Central memory CD8-positive, alpha-beta T cell (primary cell): ENCODE results near the gene DUOXA1.

Source experiments
- ATAC-seq: fragments of 150-1000 bp; cut with Tn5 transposase; replicated peaks from 2 replicates; pipeline ENCODE4 v1.10.0; 2022; ENCODE audit warnings: mild to moderate bottlenecking, moderate FRiP score, moderate number of reproducible peaks; ENCODE audit not compliant: poor library complexity, severe bottlenecking; ENCODE audit errors: extremely low read depth
- DNase-seq, 2 donors: peaks; one replicate each; pipeline ENCODE4 v3.0.0; 2021; ENCODE audit warnings: low spot score in 2 of 2
- H3K27ac Mint-ChIP-seq: one replicate; pipeline ENCODE4 v1.8.0; 2022; ENCODE audit warnings: low read depth, mild to moderate bottlenecking, moderate library complexity, mixed read lengths
- H3K27me3 Mint-ChIP-seq: one replicate; pipeline ENCODE4 v1.8.0; 2022; ENCODE audit warnings: mixed read lengths
- H3K36me3 Mint-ChIP-seq: one replicate; pipeline ENCODE4 v1.8.0; 2022; ENCODE audit warnings: mild to moderate bottlenecking, moderate library complexity, mixed read lengths; ENCODE audit not compliant: insufficient read depth
- H3K4me1 Mint-ChIP-seq: one replicate; pipeline ENCODE4 v1.8.0; 2022; ENCODE audit warnings: mixed read lengths
- H3K4me3 Mint-ChIP-seq: one replicate; pipeline ENCODE4 v1.8.0; 2022; ENCODE audit warnings: mild to moderate bottlenecking, moderate library complexity, mixed read lengths
- H3K9me3 Mint-ChIP-seq: one replicate; pipeline ENCODE4 v1.8.0; 2022; ENCODE audit warnings: mixed read lengths

DUOXA1 gene

GRCh38 chr15:45121020-45121419 is 8.7 kb downstream of the DUOXA1 start:
- Mint-ChIP-seq H3K9me3 (no peaks in the 10 kb centered on the region), H3K27me3 (peaks cover 86% of the 10 kb centered on the region), H3K27ac (no peak overlapping the region), H3K36me3 (no peaks in the 10 kb centered on the region), H3K4me1 (peaks cover 16% of the 10 kb centered on the region), H3K4me3 (no peak overlapping the region)
- no peak for DNase-seq
- no peak for ATAC-seq

- DNase-seq (no peak), ATAC-seq (no peak)
- Mint-ChIP-seq H3K27ac (no peak overlapping the region), H3K27me3 (peaks cover 86% of the 10 kb centered on the region), H3K4me1 (peaks cover 16% of the 10 kb centered on the region), H3K9me3 (no peaks in the 10 kb centered on the region), H3K4me3 (no peak overlapping the region), H3K36me3 (no peaks in the 10 kb centered on the region)
Observed at GRCh38 chr15:45120081-45120972, 9.4 kb downstream of the DUOXA1 start.

GRCh38 chr15:45118996-45119395 is 10.7 kb downstream of the DUOXA1 start:
- Mint-ChIP-seq H3K36me3 (no peaks in the 10 kb centered on the region), H3K9me3 (no peaks in the 10 kb centered on the region), H3K27me3 (peaks cover 91% of the 10 kb centered on the region), H3K4me1 (peaks cover 18% of the 10 kb centered on the region), H3K27ac (no peak overlapping the region), H3K4me3 (no peak overlapping the region)
- ATAC-seq: no peak
- DNase-seq: no peak

GRCh38 chr15:45118131-45118588 is 11.5 kb downstream of the DUOXA1 start:
- Mint-ChIP-seq H3K4me1 (peaks cover 23% of the 10 kb centered on the region), H3K9me3 (no peaks in the 10 kb centered on the region), H3K36me3 (no peaks in the 10 kb centered on the region), H3K27me3 (peaks cover 96% of the 10 kb centered on the region), H3K4me3 (peak overlapping the region; percentile 65), H3K27ac (no peak overlapping the region)
- DNase-seq (peak; percentile 69 to 74), ATAC-seq (peak; percentile 98)

GRCh38 chr15:45117308-45118130 is 12.2 kb downstream of the DUOXA1 start:
- Mint-ChIP-seq H3K9me3 (no peaks in the 10 kb centered on the region), H3K27ac (no peak overlapping the region), H3K36me3 (no peaks in the 10 kb centered on the region), H3K4me3 (peak overlapping the region; percentile 65), H3K4me1 (peaks cover 23% of the 10 kb centered on the region), H3K27me3 (peaks cover 96% of the 10 kb centered on the region)
- ATAC-seq: peak; percentile 4
- DNase-seq: no peak

- Mint-ChIP-seq H3K27me3 (peaks cover 99% of the 10 kb centered on the region), H3K4me3 (peak overlapping the region; percentile 65), H3K27ac (no peak overlapping the region), H3K9me3 (no peaks in the 10 kb centered on the region), H3K4me1 (peaks cover 30% of the 10 kb centered on the region), H3K36me3 (no peaks in the 10 kb centered on the region)
- DNase-seq: no peak
- no peak for ATAC-seq
Observed at GRCh38 chr15:45116482-45117307, 13.0 kb downstream of the DUOXA1 start.

- DNase-seq (no peak), ATAC-seq (no peak)
- Mint-ChIP-seq H3K4me1 (peaks cover 30% of the 10 kb centered on the region), H3K4me3 (peak overlapping the region; percentile 56), H3K27ac (no peak overlapping the region), H3K9me3 (no peaks in the 10 kb centered on the region), H3K27me3 (peaks cover 94% of the 10 kb centered on the region), H3K36me3 (no peaks in the 10 kb centered on the region)
Observed at GRCh38 chr15:45116006-45116481, 13.6 kb downstream of the DUOXA1 start.

GRCh38 chr15:45115312-45115820 is 14.3 kb downstream of the DUOXA1 start:
- ATAC-seq (no peak), DNase-seq (no peak)
- no peaks in the 10 kb centered on the region for H3K9me3 Mint-ChIP-seq
- H3K4me3 Mint-ChIP-seq: no peak overlapping the region
- H3K27me3 Mint-ChIP-seq: peaks cover 91% of the 10 kb centered on the region
- H3K4me1 Mint-ChIP-seq: peaks cover 30% of the 10 kb centered on the region
- no peaks in the 10 kb centered on the region for H3K36me3 Mint-ChIP-seq
- H3K27ac Mint-ChIP-seq: no peak overlapping the region

GRCh38 chr15:45114751-45115085 is 15.0 kb downstream of the DUOXA1 start:
- H3K27me3 Mint-ChIP-seq: peaks cover 91% of the 10 kb centered on the region
- no peak overlapping the region for H3K4me3 Mint-ChIP-seq
- DNase-seq (no peak), ATAC-seq (no peak)
- peaks cover 30% of the 10 kb centered on the region for H3K4me1 Mint-ChIP-seq
- no peak overlapping the region for H3K27ac Mint-ChIP-seq
- no peaks in the 10 kb centered on the region for H3K9me3 Mint-ChIP-seq
- H3K36me3 Mint-ChIP-seq: no peaks in the 10 kb centered on the region

- ATAC-seq (no peak), DNase-seq (no peak)
- no peak within 1 kb of the TSS for H3K27ac Mint-ChIP-seq
- no peaks in the 10 kb centered on the region for H3K9me3 Mint-ChIP-seq
- peaks cover 91% of the 10 kb centered on the region for H3K27me3 Mint-ChIP-seq
- H3K36me3 Mint-ChIP-seq: no peaks in the 10 kb centered on the region
- peaks cover 30% of the 10 kb centered on the region for H3K4me1 Mint-ChIP-seq
- peak within 1 kb of the TSS; percentile 24 for H3K4me3 Mint-ChIP-seq
Observed at GRCh38 chr15:45114076-45114750, 15.5 kb downstream of the DUOXA1 start, which contains the start of the genes DUOX2 and DUOXA2. DUOX2 (minus strand) TSS chr15:45114172; CDS start chr15:45113411, 761 bp downstream. DUOXA2 (plus strand) TSS chr15:45114326; CDS start chr15:45114606, 280 bp downstream.

GRCh38 chr15:45113380-45113990 is 16.2 kb downstream of the DUOXA1 start:
- DNase-seq: no peak
- Mint-ChIP-seq H3K4me1 (peaks cover 30% of the 10 kb centered on the region), H3K36me3 (no peaks in the 10 kb centered on the region), H3K4me3 (peak overlapping the region; percentile 24), H3K27ac (no peak overlapping the region), H3K27me3 (peaks cover 92% of the 10 kb centered on the region), H3K9me3 (no peaks in the 10 kb centered on the region)
- ATAC-seq: no peak
